GM12878 (cell line): Measurements from ENCODE around the gene ANO6. TPM values are rescaled to one million over a fixed set of nuclear protein-coding genes. Genes with fewer than 3 reads are reported as not detected.

Experiments used
- BACH1 ChIP-seq: fragments of 450-650 bp; IDR thresholded peaks from 2 replicates; pipeline ENCODE4 v1.6.1; 2017; ENCODE audit warnings: mild to moderate bottlenecking, borderline replicate concordance
- CEBPB ChIP-seq, 2 experiments: fragments of 150-350 bp in 1 of 2; IDR thresholded peaks; 2 replicates each; pipeline ENCODE4 v1.6.1; 2012 to 2014; ENCODE audit warnings: low read depth in 2 of 2, low read length in 2 of 2, borderline replicate concordance in 1 of 2, inconsistent platforms in 1 of 2
- CTCF ChIP-seq, 3 experiments: IDR thresholded peaks in 2 of 3; conservative IDR thresholded peaks in 1 of 3; 2 replicates each; pipeline ENCODE4 v1.5.1; 2011; ENCODE audit warnings: low read depth in 3 of 3, low read length in 3 of 3, mild to moderate bottlenecking in 3 of 3, control low read depth in 2 of 3, moderate library complexity in 2 of 3, inconsistent platforms in 1 of 3, mixed read lengths in 1 of 3; ENCODE audit not compliant: control insufficient read depth in 2 of 3, insufficient read depth in 1 of 3; ENCODE audit errors: extremely low read depth in 1 of 3
- EP300 ChIP-seq, 2 experiments: fragments of 150-350 bp in 1 of 2; IDR thresholded peaks; 2 replicates each; pipeline ENCODE4 v1.6.1; 2011 to 2012; ENCODE audit warnings: low read depth in 2 of 2, low read length in 2 of 2, borderline replicate concordance in 1 of 2, improper control_type of control experiment in 1 of 2, inconsistent platforms in 1 of 2; ENCODE audit not compliant: control insufficient read depth in 1 of 2
- FOXK2 ChIP-seq: fragments of 450-650 bp; IDR thresholded peaks from 2 replicates; pipeline ENCODE4 v1.6.1; 2017; ENCODE audit warnings: mild to moderate bottlenecking, moderate library complexity
- NKRF ChIP-seq: fragments of 450-650 bp; conservative IDR thresholded peaks from 2 replicates; pipeline ENCODE4 v1.6.1; 2017; ENCODE audit warnings: mild to moderate bottlenecking, moderate library complexity
- PAX8 ChIP-seq: fragments of 450-650 bp; IDR thresholded peaks from 2 replicates; pipeline ENCODE4 v1.6.1; 2017; ENCODE audit warnings: mild to moderate bottlenecking, moderate library complexity
- SMAD5 ChIP-seq: IDR thresholded peaks from 2 replicates; pipeline ENCODE4 v1.6.1; 2016; ENCODE audit warnings: antibody characterized with exemption, low read depth
- SP1 ChIP-seq: IDR thresholded peaks from one replicate; pipeline ENCODE4 v1.6.1; 2011; ENCODE audit warnings: low read depth, low read length
- ZNF274 ChIP-seq: IDR thresholded peaks from one replicate; pipeline ENCODE4 v1.8.0; 2011; ENCODE audit not compliant: insufficient read length, insufficient read depth
- polyA plus RNA-seq, 11 experiments: library from polyadenylated mRNA; depleted of rRNA in 4 of 11; unstranded in 6 of 11; stranded (reverse) in 5 of 11; fragments of >200 nt; fragmentation: Nextera tagmentation in 4 of 11; fragmentation: Illumina TruSeq in 1 of 11; extraction: Ambion mirVana in 4 of 11; extraction: Trizol in 1 of 11; gene quantifications; 1 replicate in 1 of 11; 2 replicates in 10 of 11; pipeline versions ENCODE4 v1.2.1 to v1.2.3, GENCODE V29; 2011 to 2016; ENCODE audit warnings: inconsistent platforms in 2 of 11, missing spikeins in 2 of 11, low read depth in 1 of 11
- total RNA-seq, 4 experiments: library from RNA; depleted of rRNA in 3 of 4; stranded (reverse); fragments of >200 nt in 3 of 4; fragmentation: Illumina TruSeq in 1 of 4; extraction: Trizol in 1 of 4; gene quantifications; 2 replicates each; pipeline versions ENCODE4 v1.2.1 to v1.2.3, GENCODE V29; 2013 to 2021
- TF ChIP-seq, protein P1 (sequence below): IDR thresholded peaks from 2 replicates; pipeline ENCODE4 v1.6.1; 2012; ENCODE audit warnings: improper control_type of control experiment, low read depth, low read length; ENCODE audit not compliant: insufficient replicate concordance
- TF ChIP-seq, protein P2 (sequence below): fragments of 450-650 bp; formaldehyde crosslinking; IDR thresholded peaks from 2 replicates; pipeline ENCODE4 v1.5.0; 2022; ENCODE audit warnings: mild to moderate bottlenecking, missing genetic modification characterization

Gene ANO6
- total and polyA plus RNA-seq, 10 of the 15 experiments (the other 5 are each of a cell fraction or from before 2014, with no cell fraction given) = 4.6 to 30.3 (median 26.0) TPM

DNA sequence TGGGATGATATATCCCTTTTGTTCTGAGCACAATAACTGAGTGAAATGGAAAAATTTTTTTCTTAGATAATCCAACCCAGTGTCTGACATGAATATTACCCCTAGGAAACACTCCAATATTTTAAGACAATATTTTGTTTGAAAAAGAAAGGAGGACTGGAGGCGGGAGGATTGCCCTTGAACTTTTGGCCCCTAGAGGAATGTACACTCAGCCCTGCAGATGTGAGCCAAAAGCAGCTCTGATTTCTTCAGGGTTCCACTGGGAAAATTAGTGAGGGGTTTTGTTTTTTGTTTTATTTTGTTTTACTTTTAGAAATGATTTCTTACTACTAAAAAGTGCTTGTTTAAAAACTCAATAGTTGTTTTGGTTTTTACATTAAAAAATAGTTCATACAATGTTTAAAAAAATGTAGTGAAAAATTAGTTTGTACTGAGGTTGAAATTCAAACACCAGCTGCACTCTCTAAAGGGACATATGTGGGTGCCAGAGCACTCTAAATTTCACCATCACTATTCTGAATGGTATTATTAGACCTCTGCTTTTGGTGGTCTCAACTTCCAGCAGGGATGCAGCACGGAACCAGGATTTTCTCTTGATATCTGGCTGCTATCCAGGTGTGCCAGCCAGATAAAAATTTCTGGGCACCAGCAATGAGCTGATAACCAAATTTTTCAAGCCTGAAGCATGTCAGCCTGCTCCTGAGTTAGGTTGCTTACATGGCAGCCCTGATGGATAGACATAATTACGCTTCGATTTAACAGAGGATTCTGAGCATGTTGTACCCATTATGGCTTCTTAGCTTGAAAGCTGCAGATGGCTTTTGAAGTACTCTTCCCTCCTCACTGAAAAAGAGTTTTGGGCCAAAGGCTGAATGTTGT, 141.9 kb downstream of the ANO6 start (continued):
- TF ChIP-seq, protein P1, sequence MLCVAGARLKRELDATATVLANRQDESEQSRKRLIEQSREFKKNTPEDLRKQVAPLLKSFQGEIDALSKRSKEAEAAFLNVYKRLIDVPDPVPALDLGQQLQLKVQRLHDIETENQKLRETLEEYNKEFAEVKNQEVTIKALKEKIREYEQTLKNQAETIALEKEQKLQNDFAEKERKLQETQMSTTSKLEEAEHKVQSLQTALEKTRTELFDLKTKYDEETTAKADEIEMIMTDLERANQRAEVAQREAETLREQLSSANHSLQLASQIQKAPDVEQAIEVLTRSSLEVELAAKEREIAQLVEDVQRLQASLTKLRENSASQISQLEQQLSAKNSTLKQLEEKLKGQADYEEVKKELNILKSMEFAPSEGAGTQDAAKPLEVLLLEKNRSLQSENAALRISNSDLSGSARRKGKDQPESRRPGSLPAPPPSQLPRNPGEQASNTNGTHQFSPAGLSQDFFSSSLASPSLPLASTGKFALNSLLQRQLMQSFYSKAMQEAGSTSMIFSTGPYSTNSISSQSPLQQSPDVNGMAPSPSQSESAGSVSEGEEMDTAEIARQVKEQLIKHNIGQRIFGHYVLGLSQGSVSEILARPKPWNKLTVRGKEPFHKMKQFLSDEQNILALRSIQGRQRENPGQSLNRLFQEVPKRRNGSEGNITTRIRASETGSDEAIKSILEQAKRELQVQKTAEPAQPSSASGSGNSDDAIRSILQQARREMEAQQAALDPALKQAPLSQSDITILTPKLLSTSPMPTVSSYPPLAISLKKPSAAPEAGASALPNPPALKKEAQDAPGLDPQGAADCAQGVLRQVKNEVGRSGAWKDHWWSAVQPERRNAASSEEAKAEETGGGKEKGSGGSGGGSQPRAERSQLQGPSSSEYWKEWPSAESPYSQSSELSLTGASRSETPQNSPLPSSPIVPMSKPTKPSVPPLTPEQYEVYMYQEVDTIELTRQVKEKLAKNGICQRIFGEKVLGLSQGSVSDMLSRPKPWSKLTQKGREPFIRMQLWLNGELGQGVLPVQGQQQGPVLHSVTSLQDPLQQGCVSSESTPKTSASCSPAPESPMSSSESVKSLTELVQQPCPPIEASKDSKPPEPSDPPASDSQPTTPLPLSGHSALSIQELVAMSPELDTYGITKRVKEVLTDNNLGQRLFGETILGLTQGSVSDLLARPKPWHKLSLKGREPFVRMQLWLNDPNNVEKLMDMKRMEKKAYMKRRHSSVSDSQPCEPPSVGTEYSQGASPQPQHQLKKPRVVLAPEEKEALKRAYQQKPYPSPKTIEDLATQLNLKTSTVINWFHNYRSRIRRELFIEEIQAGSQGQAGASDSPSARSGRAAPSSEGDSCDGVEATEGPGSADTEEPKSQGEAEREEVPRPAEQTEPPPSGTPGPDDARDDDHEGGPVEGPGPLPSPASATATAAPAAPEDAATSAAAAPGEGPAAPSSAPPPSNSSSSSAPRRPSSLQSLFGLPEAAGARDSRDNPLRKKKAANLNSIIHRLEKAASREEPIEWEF = no peak
- TF ChIP-seq FOXK2 (no peak), EP300 (IDR thresholded peaks at IDR 0.05; ENCODE audit: borderline replicate concordance in 1 of 2, control insufficient read depth in 1 of 2, low read depth in 2 of 2, low read length in 2 of 2) (no peak), PAX8 (no peak), SP1 (no peak), SMAD5 (no peak), ZNF274 (no peak), CTCF (IDR thresholded peaks at IDR 0.05 in 2 of 3, conservative IDR thresholded peaks at IDR 0.05 in 1 of 3; ENCODE audit: control insufficient read depth in 2 of 3, extremely low read depth in 1 of 3, insufficient read depth in 1 of 3, low read depth in 3 of 3, low read length in 3 of 3) (no peak), NKRF (no peak), BACH1 (no peak), CEBPB (IDR thresholded peaks at IDR 0.05; ENCODE audit: borderline replicate concordance in 1 of 2, low read depth in 2 of 2, low read length in 2 of 2) (no peak)
- TF ChIP-seq, protein P2, sequence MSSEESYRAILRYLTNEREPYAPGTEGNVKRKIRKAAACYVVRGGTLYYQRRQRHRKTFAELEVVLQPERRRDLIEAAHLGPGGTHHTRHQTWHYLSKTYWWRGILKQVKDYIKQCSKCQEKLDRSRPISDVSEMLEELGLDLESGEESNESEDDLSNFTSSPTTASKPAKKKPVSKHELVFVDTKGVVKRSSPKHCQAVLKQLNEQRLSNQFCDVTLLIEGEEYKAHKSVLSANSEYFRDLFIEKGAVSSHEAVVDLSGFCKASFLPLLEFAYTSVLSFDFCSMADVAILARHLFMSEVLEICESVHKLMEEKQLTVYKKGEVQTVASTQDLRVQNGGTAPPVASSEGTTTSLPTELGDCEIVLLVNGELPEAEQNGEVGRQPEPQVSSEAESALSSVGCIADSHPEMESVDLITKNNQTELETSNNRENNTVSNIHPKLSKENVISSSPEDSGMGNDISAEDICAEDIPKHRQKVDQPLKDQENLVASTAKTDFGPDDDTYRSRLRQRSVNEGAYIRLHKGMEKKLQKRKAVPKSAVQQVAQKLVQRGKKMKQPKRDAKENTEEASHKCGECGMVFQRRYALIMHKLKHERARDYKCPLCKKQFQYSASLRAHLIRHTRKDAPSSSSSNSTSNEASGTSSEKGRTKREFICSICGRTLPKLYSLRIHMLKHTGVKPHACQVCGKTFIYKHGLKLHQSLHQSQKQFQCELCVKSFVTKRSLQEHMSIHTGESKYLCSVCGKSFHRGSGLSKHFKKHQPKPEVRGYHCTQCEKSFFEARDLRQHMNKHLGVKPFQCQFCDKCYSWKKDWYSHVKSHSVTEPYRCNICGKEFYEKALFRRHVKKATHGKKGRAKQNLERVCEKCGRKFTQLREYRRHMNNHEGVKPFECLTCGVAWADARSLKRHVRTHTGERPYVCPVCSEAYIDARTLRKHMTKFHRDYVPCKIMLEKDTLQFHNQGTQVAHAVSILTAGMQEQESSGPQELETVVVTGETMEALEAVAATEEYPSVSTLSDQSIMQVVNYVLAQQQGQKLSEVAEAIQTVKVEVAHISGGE = no peak
